Esophagus squamous epithelium (tissue), 5 donors: ENCODE measurements around the gene S100A6. TPM values are rescaled to one million over a fixed set of nuclear protein-coding genes. Genes with fewer than 3 reads are reported as not detected.

Source experiments
- DNase-seq: peaks from one replicate; lab custom pipeline; 2025; lab: John Stamatoyannopoulos, UW
- H3K27ac ChIP-seq, 4 donors: fragments of 200-600 bp; sonication (generic); one replicate each; pipeline ENCODE4 v1.5.1; 2016 to 2019; ENCODE audit warnings: mild to moderate bottlenecking in 1 of 4
- H3K27me3 ChIP-seq, 4 donors: fragments of 200-600 bp; sonication (generic); 1 replicate in 3 of 4; 2 replicates in 1 of 4; pipeline versions ENCODE4 v1.5.1 to v1.6.0; 2017 to 2021; ENCODE audit warnings: antibody characterized with exemption in 1 of 4
- H3K36me3 ChIP-seq, 3 donors: fragments of 200-600 bp; sonication (generic); one replicate each; pipeline ENCODE4 v1.5.1; 2016 to 2019
- H3K4me1 ChIP-seq, 3 donors: fragments of 200-600 bp; sonication (generic); one replicate each; pipeline ENCODE4 v1.5.1; 2017 to 2019
- H3K4me3 ChIP-seq, 4 donors: fragments of 200-600 bp; sonication (generic); 1 replicate in 3 of 4; 2 replicates in 1 of 4; pipeline ENCODE4 v1.5.1; 2016 to 2019; ENCODE audit warnings: mild to moderate bottlenecking in 2 of 4, moderate library complexity in 1 of 4
- H3K9me3 ChIP-seq, 3 donors: fragments of 200-600 bp; sonication (generic); one replicate each; pipeline ENCODE4 v1.5.1; 2016 to 2019
- POLR2A ChIP-seq, 4 donors: fragments of 450-650 bp; IDR thresholded peaks; one replicate each; pipeline ENCODE4 v1.6.1; 2017; ENCODE audit warnings: antibody characterized with exemption in 4 of 4, mild to moderate bottlenecking in 4 of 4, moderate library complexity in 3 of 4
- WGBS, 2 donors: methylation state at CpG; one replicate each; pipeline ENCODE4 v1.1.5; 2018; 5-methylcytosine and 5-hydroxymethylcytosine counted together
- intact Hi-C: fragments of 100-400 bp; cut with DNase I; formaldehyde crosslinking; loops from one replicate; pipeline ENCODE4 v1.15.0; 2022
- total RNA-seq, 4 donors: library from RNA; depleted of rRNA; stranded (reverse); fragments of >200 nt; gene quantifications; one replicate each; pipeline ENCODE4 v1.1.0, GENCODE V29; 2016
- TF ChIP-seq, protein P1 (sequence below), 6 experiments: fragments of 450-650 bp in 4 of 6; fragments of 200-600 bp in 2 of 6; sonication (generic) in 2 of 6; IDR thresholded peaks; one replicate each; pipeline ENCODE4 v1.5.1; 2016 to 2019; ENCODE audit warnings: antibody characterized with exemption in 6 of 6, mild to moderate bottlenecking in 4 of 6, moderate library complexity in 4 of 6
- donor health status: DM: yes; HTN: yes; CAD: no.

Gene S100A6
- total RNA-seq, 4 donors from 2014 or later: 270 to 943 (median 394) TPM

DNA sequence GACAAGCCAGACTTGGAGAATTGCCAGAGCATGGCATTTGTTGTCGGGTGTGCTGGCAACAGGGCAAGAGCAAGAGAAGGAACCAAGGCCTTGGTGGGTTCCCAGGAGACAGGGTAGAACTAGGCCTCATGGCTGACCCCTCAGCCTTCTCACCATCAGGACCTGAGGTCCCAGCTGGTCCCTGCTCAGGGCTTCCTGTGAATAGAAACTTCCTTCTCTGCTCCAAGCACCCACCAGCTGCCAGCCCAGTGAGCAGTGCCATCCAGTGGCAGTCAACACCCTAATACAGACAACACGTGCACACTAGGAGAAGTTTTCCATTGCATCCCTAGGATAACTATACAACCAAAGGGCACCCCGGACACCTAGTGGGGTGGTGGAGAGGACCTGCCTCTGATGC lies 22.8 kb downstream of the S100A6 start:
- TF ChIP-seq, protein P1, sequence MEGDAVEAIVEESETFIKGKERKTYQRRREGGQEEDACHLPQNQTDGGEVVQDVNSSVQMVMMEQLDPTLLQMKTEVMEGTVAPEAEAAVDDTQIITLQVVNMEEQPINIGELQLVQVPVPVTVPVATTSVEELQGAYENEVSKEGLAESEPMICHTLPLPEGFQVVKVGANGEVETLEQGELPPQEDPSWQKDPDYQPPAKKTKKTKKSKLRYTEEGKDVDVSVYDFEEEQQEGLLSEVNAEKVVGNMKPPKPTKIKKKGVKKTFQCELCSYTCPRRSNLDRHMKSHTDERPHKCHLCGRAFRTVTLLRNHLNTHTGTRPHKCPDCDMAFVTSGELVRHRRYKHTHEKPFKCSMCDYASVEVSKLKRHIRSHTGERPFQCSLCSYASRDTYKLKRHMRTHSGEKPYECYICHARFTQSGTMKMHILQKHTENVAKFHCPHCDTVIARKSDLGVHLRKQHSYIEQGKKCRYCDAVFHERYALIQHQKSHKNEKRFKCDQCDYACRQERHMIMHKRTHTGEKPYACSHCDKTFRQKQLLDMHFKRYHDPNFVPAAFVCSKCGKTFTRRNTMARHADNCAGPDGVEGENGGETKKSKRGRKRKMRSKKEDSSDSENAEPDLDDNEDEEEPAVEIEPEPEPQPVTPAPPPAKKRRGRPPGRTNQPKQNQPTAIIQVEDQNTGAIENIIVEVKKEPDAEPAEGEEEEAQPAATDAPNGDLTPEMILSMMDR (IDR thresholded peaks at IDR 0.05): peak in 1 of 6 experiments; percentile 19
- no peak for TF ChIP-seq POLR2A (IDR thresholded peaks at IDR 0.05)
- WGBS, 2 donors: 66 to 76% methylated on average over 2 to 3 of the region's 3 CpGs
- H3K36me3 ChIP-seq: no peaks in the 10 kb centered on the region
- no peak overlapping the region for H3K27ac ChIP-seq
- H3K27me3 ChIP-seq: no peaks in the 10 kb centered on the region
- no peaks in the 10 kb centered on the region for H3K9me3 ChIP-seq
- H3K4me3 ChIP-seq: no peak overlapping the region
- intact Hi-C loops: loop anchor here (10.0 kb wide), 1 partner anchor 52 kb away; the partner anchor contains the start of gene S100A2
- DNase-seq: no peak
- H3K4me1 ChIP-seq: peaks cover 18 to 49% (median 21%) of the 10 kb centered on the region in 3 donors

DNA sequence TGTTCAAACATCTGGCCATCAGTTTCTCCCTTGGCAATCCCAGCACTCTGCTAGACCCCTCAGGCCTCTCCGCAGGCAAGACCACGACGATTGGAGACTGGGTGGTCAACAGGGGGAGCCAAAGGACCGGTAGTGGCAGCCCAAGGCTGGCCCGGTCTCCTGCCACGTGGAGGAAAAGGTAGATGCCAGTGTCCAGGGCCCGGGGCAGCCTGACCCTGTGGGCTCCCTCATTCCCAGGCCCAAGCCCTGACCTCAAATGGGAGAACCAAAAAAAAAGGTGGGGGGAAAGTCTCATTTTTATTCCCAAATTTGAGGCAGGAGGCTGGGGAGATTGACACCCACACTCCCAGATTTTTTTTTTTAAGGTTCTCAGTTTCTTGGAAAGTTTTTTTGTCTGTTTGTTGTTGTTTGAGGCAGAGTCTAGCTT lies 24.8 kb downstream of the S100A6 start:
- no peak for DNase-seq
- H3K9me3 ChIP-seq: no peaks in the 10 kb centered on the region
- no peaks in the 10 kb centered on the region for H3K36me3 ChIP-seq
- no peak overlapping the region for H3K4me3 ChIP-seq
- peak overlapping the region in 1 of 4 donors; percentile 0 for H3K27ac ChIP-seq
- TF ChIP-seq, protein P1 (IDR thresholded peaks at IDR 0.05): peak; percentile 74 to 94 (median 88)
- TF ChIP-seq POLR2A (IDR thresholded peaks at IDR 0.05): no peak
- H3K4me1 ChIP-seq: peaks cover 31 to 60% (median 31%) of the 10 kb centered on the region in 3 donors
- WGBS, 2 donors: 0% methylated on average over 1 to 4 of the region's 7 CpGs
- H3K27me3 ChIP-seq: no peaks in the 10 kb centered on the region
- intact Hi-C loops: loop anchor here (10.0 kb wide), 1 partner anchor 54 kb away; the partner anchor contains the start of gene S100A2

DNA sequence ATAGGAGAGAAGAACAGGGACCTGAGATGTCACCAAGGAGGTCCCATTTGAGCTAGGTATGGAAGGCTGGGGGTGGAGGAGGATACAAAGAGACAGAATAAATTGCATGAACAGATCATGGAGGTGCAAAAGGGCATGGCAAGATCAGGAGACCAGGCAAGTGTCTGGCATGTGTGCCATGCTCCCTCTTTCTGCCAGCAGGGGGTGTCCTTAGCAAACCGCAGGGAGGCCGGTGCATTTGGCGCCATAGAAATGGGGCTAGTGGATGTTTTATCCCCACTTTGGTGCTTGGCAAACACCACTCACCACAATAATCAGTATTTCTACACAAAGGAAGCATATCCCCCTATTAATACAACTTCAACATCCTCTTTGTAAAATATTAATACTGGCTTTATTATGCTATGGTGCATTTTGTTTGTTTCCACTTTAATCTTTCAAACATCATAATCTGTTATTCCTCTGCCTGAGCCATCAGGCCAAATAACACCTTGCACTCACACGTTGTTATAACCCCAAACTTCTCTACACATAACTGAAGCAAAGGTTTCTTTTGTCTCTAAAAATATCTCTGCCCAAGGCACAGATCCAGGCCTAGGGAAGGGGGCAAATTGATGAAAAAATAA lies 25.9 kb downstream of the S100A6 start:
- Histone ChIP-seq H3K27ac (no peak overlapping the region), H3K27me3 (no peaks in the 10 kb centered on the region), H3K36me3 (no peaks in the 10 kb centered on the region), H3K4me1 (peaks cover 19 to 52% (median 23%) of the 10 kb centered on the region in 3 donors), H3K4me3 (no peak overlapping the region), H3K9me3 (no peaks in the 10 kb centered on the region)
- DNase-seq: no peak
- TF ChIP-seq, protein P1 (IDR thresholded peaks at IDR 0.05): peak; percentile 66 to 88 (median 70)
- TF ChIP-seq POLR2A (IDR thresholded peaks at IDR 0.05): no peak
- intact Hi-C loops: loop anchor here (10.0 kb wide), 1 partner anchor 55 kb away; the partner anchor contains the start of gene S100A2
- 22 to 48% methylated on average over 4 of the region's 4 CpGs for WGBS, 2 donors

DNA sequence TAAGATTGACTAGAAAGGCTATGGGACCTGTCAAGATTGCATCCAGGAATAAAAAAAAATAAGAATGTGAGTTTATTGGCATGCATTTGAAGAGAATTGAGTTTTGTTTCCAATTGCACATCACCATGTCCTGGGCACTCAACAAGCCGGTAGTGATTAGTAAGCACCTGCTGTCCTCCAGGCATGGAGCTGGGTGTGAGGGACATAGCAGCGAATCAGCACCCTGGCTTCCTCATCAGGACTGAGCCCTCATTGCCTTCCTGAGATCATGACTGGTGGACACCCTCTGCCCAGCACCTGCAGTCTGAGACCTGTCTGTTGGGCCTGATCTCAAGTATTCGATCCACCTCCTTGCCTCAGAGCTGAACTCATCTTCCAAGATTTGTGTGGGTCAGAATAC lies 26.8 kb downstream of the S100A6 start:
- no peak for DNase-seq
- Histone ChIP-seq H3K27ac (no peak overlapping the region), H3K4me3 (no peak overlapping the region), H3K4me1 (peaks cover 15 to 44% (median 20%) of the 10 kb centered on the region in 3 donors), H3K27me3 (no peaks in the 10 kb centered on the region), H3K9me3 (no peaks in the 10 kb centered on the region), H3K36me3 (no peaks in the 10 kb centered on the region)
- intact Hi-C loops: no loop called here
- no peak for TF ChIP-seq POLR2A (IDR thresholded peaks at IDR 0.05)
- TF ChIP-seq, protein P1 (IDR thresholded peaks at IDR 0.05): no peak
- 57 to 74% methylated on average over 3 of the region's 3 CpGs for WGBS, 2 donors

DNA sequence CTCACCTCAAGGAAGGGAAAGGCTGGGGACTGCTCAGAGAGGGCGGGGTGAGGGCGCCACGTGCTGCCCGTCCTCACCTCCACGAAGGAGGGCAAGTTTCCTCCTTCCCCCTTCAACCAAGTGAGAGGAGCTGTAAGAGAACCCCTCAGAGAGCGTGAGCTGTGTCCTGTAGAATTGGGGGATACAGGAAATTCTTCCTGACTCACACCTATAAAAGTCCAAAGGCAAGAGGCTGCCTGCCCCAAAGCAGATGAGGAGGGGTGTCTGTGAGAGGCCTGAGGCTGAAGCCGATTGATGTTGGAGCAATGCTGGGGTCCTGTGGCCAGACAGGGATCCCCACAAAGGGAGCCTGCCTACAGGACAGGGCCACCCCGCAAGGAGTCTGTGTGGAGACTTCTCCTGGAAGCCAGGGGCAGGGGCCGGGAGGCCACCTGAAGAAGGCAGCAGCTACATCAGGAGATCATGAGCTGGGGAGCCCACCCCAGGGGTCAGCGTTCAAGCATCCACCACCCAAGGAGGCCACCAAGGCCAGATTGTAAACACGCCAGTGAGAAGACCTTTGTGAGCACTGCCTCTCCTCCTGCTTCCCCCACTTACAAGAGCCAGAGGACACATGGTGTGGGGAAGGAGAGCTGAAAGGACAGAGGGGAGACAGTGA lies 27.7 kb downstream of the S100A6 start:
- Histone ChIP-seq H3K9me3 (no peaks in the 10 kb centered on the region), H3K4me1 (peaks cover 15 to 41% (median 20%) of the 10 kb centered on the region in 3 donors), H3K36me3 (no peaks in the 10 kb centered on the region), H3K27ac (peak overlapping the region in 3 of 4 donors; percentile 61 to 78 (median 68)), H3K27me3 (no peaks in the 10 kb centered on the region), H3K4me3 (no peak overlapping the region)
- 76 to 93% methylated on average over 5 of the region's 11 CpGs for WGBS, 2 donors
- no peak for DNase-seq
- intact Hi-C loops: no loop called here
- no peak for TF ChIP-seq POLR2A (IDR thresholded peaks at IDR 0.05)
- TF ChIP-seq, protein P1 (IDR thresholded peaks at IDR 0.05): no peak
